Subcutaneous abdominal adipose tissue (tissue), 5 donors: ENCODE data around the gene LRRC4C.
"Not testable (repeated sequence)": the region's sequence is repeated elsewhere in the genome, so short reads cannot be mapped to it uniquely, and the experiment has no call there.

ENCODE experiments used
- H3K27ac ChIP-seq: one replicate; pipeline ENCODE4 v1.7.0; 2013; ENCODE audit warnings: low read depth, mild to moderate bottlenecking, inconsistent platforms, low read length, moderate library complexity
- H3K27me3 ChIP-seq, 5 donors: one replicate each; pipeline ENCODE4 v1.7.0; 2013; ENCODE audit warnings: low read length in 5 of 5, inconsistent platforms in 1 of 5; ENCODE audit not compliant: control insufficient read depth in 5 of 5, insufficient read depth in 4 of 5
- H3K36me3 ChIP-seq, 5 donors: one replicate each; pipeline ENCODE4 v1.7.0; 2013; ENCODE audit warnings: low read length in 5 of 5; ENCODE audit not compliant: control insufficient read depth in 5 of 5, insufficient read depth in 5 of 5
- H3K4me1 ChIP-seq, 5 donors: one replicate each; pipeline ENCODE4 v1.7.0; 2013; ENCODE audit warnings: low read length in 5 of 5, mild to moderate bottlenecking in 3 of 5, moderate library complexity in 1 of 5; ENCODE audit not compliant: control insufficient read depth in 5 of 5, insufficient read depth in 5 of 5
- H3K4me3 ChIP-seq, 5 donors: one replicate each; pipeline ENCODE4 v1.7.0; 2013; ENCODE audit warnings: low read length in 5 of 5, low read depth in 1 of 5
- H3K9ac ChIP-seq, 5 donors: one replicate each; pipeline ENCODE4 v1.7.0; 2013; ENCODE audit warnings: low read length in 5 of 5, mild to moderate bottlenecking in 4 of 5, moderate library complexity in 3 of 5
- H3K9me3 ChIP-seq, 5 donors: one replicate each; pipeline ENCODE4 v1.7.0; 2013; ENCODE audit warnings: low read length in 5 of 5; ENCODE audit not compliant: control insufficient read depth in 5 of 5
- donor health status: healthy.
- donor health status: healthy.
- donor health status: healthy.
- donor health status: healthy.
- donor health status: healthy.

The LRRC4C gene

GRCh38 chr11:40215556-40215955 is 1243.9 kb downstream of the LRRC4C start:
- Histone ChIP-seq H3K27ac (no peak overlapping the region), H3K27me3 (no peaks in the 10 kb centered on the region)

GRCh38 chr11:40207416-40207815 is 1252.0 kb downstream of the LRRC4C start:
- Histone ChIP-seq H3K4me3 (no peak overlapping the region), H3K27me3 (no peaks in the 10 kb centered on the region), H3K27ac (no peak overlapping the region), H3K9me3 (no peaks in the 10 kb centered on the region), H3K4me1 (no peaks in the 10 kb centered on the region), H3K9ac (no peak overlapping the region), H3K36me3 (no peaks in the 10 kb centered on the region)

More at GRCh38 chr11:40215556-40215955, 1243.9 kb downstream of the LRRC4C start:
- H3K9ac ChIP-seq, result no peak overlapping the region
- no peaks in the 10 kb centered on the region for H3K36me3 ChIP-seq
- no peak overlapping the region for H3K4me3 ChIP-seq
- peaks cover 0 to 10% (median 0%) of the 10 kb centered on the region in 5 donors for H3K4me1 ChIP-seq
- H3K9me3 ChIP-seq, result no peaks in the 10 kb centered on the region

GRCh38 chr11:40204228-40204627 is 1255.2 kb downstream of the LRRC4C start:
- Histone ChIP-seq H3K4me1 (no peaks in the 10 kb centered on the region), H3K9me3 (no peaks in the 10 kb centered on the region), H3K27me3 (no peaks in the 10 kb centered on the region), H3K4me3 (no peak overlapping the region), H3K9ac (no peak overlapping the region), H3K36me3 (no peaks in the 10 kb centered on the region), H3K27ac (no peak overlapping the region)

- H3K27me3 ChIP-seq, result no peaks in the 10 kb centered on the region
- H3K4me1 ChIP-seq, result no peaks in the 10 kb centered on the region
- no peaks in the 10 kb centered on the region for H3K36me3 ChIP-seq
- H3K27ac ChIP-seq, result no peak overlapping the region
- no peak overlapping the region for H3K9ac ChIP-seq
- H3K9me3 ChIP-seq, result no peaks in the 10 kb centered on the region
- H3K4me3 ChIP-seq, result no peak overlapping the region
Observed at GRCh38 chr11:40203606-40204005, 1255.8 kb downstream of the LRRC4C start.

GRCh38 chr11:40202589-40203270 is 1256.7 kb downstream of the LRRC4C start:
- Histone ChIP-seq H3K27me3 (no peaks in the 10 kb centered on the region), H3K27ac (no peak overlapping the region), H3K4me1 (no peaks in the 10 kb centered on the region), H3K36me3 (no peaks in the 10 kb centered on the region), H3K9me3 (no peaks in the 10 kb centered on the region), H3K4me3 (no peak overlapping the region), H3K9ac (no peak overlapping the region)

GRCh38 chr11:40192590-40192989 is 1266.9 kb downstream of the LRRC4C start:
- H3K4me3 ChIP-seq, result not testable (repeated sequence)

GRCh38 chr11:40190294-40190693 is 1269.2 kb downstream of the LRRC4C start:
- Histone ChIP-seq H3K9ac (no peak overlapping the region), H3K27me3 (no peaks in the 10 kb centered on the region), H3K9me3 (no peaks in the 10 kb centered on the region), H3K4me1 (no peaks in the 10 kb centered on the region), H3K4me3 (no peak overlapping the region), H3K27ac (no peak overlapping the region), H3K36me3 (no peaks in the 10 kb centered on the region)

More at GRCh38 chr11:40192590-40192989, 1266.9 kb downstream of the LRRC4C start:
- not testable (repeated sequence) for H3K9ac ChIP-seq, H3K27ac ChIP-seq, H3K4me1 ChIP-seq, H3K36me3 ChIP-seq, H3K27me3 ChIP-seq, H3K9me3 ChIP-seq

- Histone ChIP-seq H3K27ac (no peak overlapping the region), H3K36me3 (no peaks in the 10 kb centered on the region), H3K4me3 (no peak overlapping the region), H3K9ac (no peak overlapping the region), H3K27me3 (no peaks in the 10 kb centered on the region), H3K4me1 (no peaks in the 10 kb centered on the region), H3K9me3 (no peaks in the 10 kb centered on the region)
Observed at GRCh38 chr11:40188848-40189247, 1270.6 kb downstream of the LRRC4C start.

- no peaks in the 10 kb centered on the region for H3K4me1 ChIP-seq
- H3K4me3 ChIP-seq, result no peak overlapping the region
- no peaks in the 10 kb centered on the region for H3K27me3 ChIP-seq
- H3K9ac ChIP-seq, result no peak overlapping the region
- H3K36me3 ChIP-seq, result no peaks in the 10 kb centered on the region
- no peaks in the 10 kb centered on the region for H3K9me3 ChIP-seq
- no peak overlapping the region for H3K27ac ChIP-seq
Observed at GRCh38 chr11:40187295-40187694, 1272.2 kb downstream of the LRRC4C start.

GRCh38 chr11:40186437-40187263 is 1272.8 kb downstream of the LRRC4C start:
- no peaks in the 10 kb centered on the region for H3K27me3 ChIP-seq
- H3K4me3 ChIP-seq, result no peak overlapping the region
- no peaks in the 10 kb centered on the region for H3K36me3 ChIP-seq
- H3K27ac ChIP-seq, result no peak overlapping the region
- H3K9me3 ChIP-seq, result no peaks in the 10 kb centered on the region
- H3K4me1 ChIP-seq, result no peaks in the 10 kb centered on the region
- no peak overlapping the region for H3K9ac ChIP-seq
